SU-DHL-6 (cell line): ENCODE data around the gene F2RL1.

Experiments
- EZH2phosphoT487 ChIP-seq: fragments of 200-600 bp; sonication (generic), shearing (Covaris generic); conservative IDR thresholded peaks from 2 replicates; pipeline ENCODE4 v1.6.1; 2018; ENCODE audit warnings: mild to moderate bottlenecking, antibody characterized with exemption, low read length, moderate library complexity, mixed read lengths
- TF ChIP-seq, protein P1 (sequence below): fragments of 200-600 bp; sonication (generic); IDR thresholded peaks from one replicate; pipeline ENCODE4 v1.5.1; 2017; ENCODE audit warnings: antibody characterized with exemption, mild to moderate bottlenecking, low read length, moderate library complexity; ENCODE audit not compliant: insufficient read depth, poor library complexity, severe bottlenecking

- TF ChIP-seq, protein P1, sequence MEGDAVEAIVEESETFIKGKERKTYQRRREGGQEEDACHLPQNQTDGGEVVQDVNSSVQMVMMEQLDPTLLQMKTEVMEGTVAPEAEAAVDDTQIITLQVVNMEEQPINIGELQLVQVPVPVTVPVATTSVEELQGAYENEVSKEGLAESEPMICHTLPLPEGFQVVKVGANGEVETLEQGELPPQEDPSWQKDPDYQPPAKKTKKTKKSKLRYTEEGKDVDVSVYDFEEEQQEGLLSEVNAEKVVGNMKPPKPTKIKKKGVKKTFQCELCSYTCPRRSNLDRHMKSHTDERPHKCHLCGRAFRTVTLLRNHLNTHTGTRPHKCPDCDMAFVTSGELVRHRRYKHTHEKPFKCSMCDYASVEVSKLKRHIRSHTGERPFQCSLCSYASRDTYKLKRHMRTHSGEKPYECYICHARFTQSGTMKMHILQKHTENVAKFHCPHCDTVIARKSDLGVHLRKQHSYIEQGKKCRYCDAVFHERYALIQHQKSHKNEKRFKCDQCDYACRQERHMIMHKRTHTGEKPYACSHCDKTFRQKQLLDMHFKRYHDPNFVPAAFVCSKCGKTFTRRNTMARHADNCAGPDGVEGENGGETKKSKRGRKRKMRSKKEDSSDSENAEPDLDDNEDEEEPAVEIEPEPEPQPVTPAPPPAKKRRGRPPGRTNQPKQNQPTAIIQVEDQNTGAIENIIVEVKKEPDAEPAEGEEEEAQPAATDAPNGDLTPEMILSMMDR: no peak
- no peak for TF ChIP-seq EZH2phosphoT487
These were observed 19.8 kb downstream of the F2RL1 start for GRCh38 chr5:76838481-76839261.
